HG03571 (cell line): Measurements from ENCODE around the gene TNFRSF4.
"Not testable (repeated sequence)": the region's sequence is repeated elsewhere in the genome, so short reads cannot be mapped to it uniquely, and the experiment has no call there.

Source experiments
- ATAC-seq: cut with Tn5 transposase; IDR thresholded peaks from one replicate; pipeline ENCODE4 v1.9.1; 2021; ENCODE audit not compliant: unreplicated experiment

TNFRSF4 gene

DNA sequence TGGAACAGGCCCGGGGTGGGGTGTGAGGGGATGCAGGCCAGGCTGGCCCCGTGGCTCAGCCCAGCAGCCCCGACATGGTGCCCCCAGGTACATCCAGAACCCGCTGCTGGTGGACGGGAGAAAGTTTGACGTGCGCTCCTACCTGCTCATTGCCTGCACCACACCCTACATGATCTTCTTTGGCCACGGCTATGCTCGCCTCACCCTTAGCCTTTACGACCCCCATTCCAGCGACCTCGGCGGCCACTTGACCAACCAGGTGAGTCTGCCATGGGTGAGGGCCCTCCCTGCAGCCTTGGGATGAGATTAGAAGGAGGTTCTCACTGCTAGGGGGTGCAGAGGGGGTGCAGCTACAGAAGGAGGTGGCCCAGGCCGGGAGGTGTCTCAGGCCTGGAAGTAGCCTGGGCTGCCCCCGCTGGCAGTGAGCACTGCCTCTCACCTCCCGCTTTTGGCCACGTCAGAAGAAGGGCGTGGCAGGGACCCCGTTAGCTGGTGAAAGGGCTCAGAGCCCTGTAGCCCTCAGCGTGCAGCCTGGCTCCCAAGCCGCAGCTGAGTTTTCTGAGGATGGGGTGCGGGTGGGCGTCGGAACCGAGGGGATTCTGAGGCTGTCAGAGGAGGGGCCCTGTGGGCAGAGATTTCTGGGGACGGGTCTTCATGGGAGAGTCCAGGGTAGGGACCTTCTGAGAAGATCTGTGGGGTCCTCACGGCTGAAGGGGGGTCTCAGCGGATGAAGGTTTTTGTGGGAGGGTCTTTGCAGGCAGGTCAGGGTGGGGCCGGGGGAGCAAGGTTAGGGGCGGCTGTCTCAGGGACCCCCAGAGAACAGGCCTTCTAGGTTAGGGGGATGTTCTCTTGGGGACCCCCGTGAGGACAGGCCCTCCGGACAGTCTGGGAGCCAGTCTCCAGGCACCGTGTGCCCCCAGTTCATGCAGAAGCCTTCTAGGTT is 29.8 kb downstream of the TNFRSF4 start:
- ATAC-seq: no peak

DNA sequence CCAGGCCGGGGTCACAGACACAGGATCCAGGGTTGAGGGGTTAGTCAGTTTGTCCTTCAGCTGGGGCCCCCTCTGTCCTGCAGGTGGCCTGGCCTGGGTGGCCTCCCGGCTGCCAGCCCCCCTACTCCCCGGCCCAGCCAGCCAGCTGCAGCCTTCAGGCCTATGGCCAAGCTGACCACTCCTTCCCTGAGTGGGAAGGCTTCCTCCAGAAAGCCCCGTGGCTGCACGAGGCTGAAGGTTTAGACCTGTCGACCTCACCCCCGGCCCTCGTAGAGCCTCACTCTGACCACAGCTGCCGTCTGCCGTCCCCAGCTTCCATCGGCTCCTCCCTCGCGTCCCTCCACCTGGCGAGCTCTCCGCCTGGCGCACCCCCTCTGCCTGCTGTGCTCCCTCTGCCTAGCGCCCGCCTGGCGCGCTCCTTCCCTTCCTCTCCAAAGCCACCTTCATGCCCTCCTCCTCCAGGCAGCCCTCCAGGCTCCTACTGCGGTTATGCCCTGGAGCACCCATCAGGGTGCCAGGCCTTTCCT is 30.7 kb downstream of the TNFRSF4 start:
- no peak for ATAC-seq

DNA sequence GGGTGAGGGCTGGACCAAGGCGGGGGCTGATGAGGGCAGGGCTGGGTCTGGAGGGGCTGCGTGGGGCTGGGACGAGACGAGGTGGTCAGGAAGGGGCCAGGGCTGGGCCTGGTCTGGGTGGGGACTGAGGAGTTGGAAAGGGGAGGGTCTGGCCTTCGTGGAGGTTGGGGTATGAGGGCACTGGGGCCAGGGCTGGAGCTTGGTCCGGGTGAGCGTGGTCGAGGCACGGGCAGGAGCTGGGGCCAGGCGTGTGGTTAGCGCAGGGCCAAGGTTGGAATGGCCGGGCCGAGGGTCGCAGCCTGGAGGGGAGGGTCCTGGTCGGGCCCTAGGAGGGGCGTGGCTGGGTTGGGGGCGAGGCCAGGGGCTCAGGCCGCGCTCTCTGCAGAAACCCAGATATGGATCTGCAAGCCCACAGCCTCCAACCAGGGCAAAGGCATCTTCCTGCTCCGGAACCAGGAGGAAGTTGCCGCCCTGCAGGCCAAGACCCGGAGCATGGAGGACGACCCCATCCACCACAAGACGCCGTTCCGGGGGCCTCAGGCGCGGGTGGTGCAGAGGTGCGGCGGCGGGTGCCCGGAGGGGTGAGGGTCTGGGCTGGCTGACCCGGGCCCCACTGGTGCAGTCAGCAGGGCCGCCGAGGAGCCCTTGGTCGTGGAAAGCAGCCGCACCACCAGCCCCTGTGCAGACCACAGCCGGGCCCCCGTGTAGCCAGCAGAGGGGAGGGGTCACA is 31.3 kb downstream of the TNFRSF4 start:
- ATAC-seq: no peak

DNA sequence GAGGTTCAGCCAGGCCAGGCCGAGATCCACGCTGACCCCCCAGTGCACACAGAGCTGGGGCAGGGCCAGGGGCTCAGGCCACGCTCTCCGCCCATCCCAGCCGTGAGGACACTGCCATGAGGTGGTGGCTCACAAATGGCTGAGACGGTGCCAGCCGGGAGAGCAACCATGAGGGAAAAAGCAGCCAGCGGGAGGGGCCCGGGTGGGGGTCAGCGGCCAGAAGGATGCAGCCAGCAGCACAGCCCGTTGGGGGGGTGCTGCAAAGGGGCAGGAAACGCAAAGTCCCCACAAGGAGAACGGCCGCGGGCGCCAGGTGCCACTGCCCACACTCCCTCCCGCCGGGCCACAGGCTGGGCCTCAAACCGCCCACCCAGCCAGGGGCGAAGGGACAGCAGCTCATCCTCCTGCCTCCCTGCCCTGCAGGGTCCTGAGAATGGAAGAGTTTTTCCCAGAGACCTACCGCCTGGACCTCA is 32.0 kb downstream of the TNFRSF4 start:
- no peak for ATAC-seq

DNA sequence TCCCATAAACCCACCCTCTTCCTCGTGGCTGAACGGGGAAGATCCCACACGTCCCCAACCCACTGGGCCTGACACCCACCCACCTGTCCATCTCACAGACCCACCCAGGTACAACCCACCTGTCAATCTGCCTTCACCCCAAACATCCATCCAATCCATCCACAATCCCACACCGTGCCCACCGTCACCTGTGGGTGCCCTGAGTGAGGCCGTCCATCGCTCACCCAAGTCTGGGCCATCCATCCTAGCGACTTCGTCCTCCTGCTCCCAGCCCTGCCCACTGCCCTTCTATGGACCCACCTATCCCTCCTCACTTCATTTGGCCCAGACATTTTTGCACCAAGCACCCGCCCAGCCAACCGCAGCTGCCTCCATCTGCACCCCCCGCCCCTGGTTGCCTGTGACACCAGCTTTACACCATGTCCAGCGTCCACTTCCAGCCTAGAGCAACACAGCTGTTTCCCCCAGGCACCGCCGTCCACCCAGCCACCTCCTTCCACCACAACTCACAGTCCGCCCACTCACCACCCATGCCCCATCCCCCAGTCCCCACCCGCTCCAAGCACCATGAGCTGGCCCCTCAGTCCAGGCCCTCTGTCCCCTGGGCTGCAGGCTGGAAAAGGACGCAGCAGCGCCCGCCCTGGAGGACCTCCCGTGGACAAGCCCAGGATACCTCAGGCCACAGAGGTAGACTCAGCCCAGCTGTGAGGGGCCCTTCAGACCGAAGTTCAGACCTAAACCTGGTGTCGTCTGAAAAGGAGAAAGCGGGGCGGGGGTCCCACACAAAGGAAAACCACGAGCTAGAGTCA is 32.6 kb downstream of the TNFRSF4 start:
- ATAC-seq: no peak

DNA sequence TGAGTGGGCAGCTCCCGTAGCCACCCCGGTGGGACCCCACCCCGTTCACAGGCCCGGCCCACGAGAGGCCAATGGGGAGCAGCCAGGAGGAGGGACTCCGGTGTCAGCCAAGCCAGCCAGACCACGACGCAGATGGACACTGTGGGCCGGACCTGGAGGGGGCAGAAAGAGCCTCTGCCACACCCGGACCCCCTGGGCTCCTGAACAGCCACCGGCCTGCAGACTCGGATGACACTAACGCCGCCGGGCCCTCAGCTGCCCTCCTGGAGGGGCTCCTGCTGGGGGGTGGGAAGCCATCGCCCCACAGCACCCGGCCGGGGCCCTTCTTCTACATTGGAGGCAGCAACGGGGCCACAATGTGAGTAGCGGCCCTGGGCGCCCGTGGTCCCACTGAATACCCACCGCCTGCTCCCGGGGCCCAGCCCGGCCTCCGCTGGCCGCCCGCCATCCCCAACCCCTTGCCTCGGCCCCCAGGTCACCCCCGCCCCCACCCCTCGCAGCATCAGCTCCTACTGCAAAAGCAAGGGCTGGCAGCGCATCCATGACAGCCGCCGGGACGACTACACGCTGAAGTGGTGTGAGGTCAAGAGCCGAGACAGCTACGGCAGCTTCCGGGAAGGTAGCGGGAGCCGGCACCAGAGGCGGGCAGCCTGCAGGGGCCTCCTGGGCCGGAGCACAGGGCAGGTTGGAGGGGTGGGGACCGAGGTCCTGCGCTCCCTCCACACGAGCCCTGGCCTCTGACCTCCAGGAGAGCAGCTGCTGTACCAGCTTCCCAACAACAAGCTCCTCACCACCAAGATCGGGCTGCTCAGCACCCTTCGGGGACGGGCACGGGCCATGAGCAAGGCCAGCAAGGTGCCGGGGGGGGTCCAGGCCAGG is 33.7 kb downstream of the TNFRSF4 start:
- ATAC-seq: no peak

DNA sequence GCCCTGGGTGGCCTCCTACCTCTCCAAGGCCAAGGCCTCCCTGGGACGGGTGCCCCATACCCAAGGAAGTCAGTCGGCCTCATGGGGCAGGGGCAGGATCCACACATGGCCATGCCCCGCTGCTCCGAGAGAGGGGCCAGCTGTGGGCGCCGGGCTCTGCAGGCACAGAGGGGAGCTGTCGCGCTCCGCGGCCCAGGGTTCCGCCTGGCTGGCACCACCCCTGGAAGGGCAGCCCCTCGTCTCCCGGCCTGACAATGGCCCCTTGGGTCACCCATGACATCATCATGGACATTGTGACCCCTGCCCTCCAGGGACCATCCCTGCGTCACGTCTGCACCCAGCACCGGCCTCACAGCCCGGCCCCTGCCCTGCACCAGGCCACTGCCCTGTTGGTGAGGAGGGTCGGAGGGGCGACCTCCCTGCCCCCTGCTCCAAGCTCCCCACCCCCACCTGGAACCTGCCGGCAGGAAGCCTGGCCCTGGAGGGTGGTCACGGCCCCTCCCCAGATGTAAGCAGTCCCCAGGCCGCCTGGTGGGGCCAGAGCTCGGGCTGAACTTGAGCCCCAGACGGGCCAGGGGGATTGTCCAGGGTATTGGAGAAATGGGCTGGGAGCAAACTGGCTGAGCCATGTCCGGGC is 34.5 kb downstream of the TNFRSF4 start:
- ATAC-seq: no peak

DNA sequence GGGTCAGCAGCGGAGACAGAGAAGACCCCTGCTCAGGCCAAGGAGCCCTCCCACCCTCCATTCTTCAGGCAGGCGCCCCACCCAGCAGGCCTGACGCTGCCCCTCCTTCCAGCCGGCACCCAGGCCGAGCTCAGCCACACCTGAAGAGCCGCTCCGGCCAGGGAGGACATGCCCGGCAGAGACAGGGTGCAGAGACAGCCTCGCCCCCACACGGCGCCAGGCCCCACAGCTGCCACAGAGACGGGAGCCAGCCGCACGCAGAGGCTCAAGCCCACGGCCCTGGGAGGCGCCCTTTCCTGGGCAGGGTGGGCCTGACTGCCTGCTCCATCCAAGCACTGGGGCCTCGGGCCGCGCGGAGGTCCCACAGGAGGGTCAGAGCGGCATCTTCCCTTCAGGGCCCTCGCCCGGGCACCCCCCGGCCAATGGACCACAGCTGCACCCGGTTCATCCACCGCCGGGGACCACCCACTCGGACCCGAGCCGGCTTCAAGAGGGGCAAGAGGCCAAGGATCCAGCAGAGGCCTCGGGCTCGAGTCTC is 35.1 kb downstream of the TNFRSF4 start:
- ATAC-seq: no peak

DNA sequence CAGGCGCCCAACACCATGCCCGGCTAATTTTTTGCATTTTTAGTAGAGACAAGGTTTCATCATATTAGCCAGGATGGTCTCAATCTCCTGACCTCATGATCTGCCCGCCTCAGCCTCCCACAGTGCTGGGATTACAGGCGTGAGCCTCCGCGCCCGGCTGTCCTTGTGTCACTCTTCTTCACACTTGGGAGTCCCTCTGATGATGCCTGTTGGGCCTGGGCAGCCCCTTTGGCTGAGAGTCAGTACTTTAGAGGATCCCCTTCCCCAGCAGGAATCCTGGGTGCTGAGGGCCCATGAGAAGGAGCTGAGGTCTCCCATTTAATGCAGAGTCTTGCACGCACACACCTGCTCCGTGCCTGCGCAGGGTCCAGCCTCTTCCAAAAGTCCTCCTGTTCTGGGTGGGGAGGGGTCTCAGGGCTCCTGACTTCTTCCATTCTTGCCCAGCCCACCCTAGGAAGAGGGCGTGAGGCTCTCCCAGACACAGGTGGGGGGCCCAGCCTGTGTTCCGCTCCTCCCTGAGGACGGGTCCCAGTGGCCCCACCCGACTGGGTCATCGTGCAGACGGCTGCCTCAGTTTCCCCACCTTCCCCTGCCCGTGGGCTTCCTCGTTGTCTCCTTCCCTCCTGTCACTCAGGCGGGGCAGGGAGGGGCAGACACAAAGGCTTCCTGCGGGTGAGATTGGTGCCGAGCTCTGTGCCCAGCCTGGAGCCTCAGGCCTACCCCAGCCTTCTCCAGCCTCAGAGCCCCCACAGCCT is 36.3 kb downstream of the TNFRSF4 start:
- ATAC-seq: no peak

DNA sequence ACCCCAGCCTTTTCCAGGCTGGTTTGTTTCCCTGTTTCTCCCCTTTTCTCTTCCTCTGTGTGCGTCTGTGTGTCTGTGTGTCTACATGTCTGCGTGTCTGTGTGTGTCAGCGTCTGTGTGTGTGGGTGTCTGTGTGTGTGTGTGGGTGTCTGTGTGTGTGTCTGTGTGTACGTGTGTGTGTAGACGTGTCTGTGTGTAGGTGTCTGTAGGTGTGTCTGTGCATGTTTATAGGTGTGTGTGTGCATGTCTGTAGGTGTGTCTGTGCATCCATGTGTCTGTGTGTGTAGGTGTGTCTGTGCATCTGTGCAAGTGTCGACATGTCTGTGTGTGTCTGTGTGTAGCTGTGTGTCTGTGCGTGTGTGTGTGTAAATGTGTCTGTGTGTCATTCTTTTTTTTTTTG is 37.0 kb downstream of the TNFRSF4 start:
- no peak for ATAC-seq

DNA sequence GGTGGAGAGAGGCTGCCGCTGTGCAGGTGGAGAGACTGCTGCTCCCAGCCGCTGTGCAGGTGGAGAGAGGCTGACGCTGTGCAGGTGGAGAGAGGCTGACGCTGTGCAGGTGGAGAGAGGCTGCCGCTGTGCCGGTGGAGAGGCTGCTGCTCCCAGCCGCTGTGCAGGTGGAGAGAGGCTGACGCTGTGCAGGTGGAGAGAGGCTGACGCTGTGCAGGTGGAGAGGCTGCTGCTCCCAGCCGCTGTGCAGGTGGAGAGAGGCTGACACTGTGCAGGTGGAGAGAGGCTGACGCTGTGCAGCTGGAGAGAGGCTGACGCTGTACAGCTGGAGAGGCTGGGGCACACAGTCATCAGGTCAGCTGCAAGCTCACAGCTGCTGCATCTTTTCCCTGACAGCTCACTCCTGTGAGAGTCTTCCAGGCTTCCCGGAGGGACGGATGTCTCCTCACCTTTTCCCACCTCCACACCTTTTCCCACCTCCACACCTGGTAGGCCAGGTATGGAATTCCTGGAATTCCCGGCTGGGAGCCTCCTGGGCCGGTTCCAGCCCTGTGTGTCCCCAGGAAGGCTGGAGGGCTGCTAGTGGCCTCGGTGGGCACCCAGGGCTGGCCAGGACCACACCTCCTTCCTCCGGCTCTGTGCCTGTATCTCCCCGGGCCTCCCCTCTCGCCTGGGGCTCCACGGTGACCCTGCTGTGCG is 37.7 kb downstream of the TNFRSF4 start:
- not testable (repeated sequence) for ATAC-seq

DNA sequence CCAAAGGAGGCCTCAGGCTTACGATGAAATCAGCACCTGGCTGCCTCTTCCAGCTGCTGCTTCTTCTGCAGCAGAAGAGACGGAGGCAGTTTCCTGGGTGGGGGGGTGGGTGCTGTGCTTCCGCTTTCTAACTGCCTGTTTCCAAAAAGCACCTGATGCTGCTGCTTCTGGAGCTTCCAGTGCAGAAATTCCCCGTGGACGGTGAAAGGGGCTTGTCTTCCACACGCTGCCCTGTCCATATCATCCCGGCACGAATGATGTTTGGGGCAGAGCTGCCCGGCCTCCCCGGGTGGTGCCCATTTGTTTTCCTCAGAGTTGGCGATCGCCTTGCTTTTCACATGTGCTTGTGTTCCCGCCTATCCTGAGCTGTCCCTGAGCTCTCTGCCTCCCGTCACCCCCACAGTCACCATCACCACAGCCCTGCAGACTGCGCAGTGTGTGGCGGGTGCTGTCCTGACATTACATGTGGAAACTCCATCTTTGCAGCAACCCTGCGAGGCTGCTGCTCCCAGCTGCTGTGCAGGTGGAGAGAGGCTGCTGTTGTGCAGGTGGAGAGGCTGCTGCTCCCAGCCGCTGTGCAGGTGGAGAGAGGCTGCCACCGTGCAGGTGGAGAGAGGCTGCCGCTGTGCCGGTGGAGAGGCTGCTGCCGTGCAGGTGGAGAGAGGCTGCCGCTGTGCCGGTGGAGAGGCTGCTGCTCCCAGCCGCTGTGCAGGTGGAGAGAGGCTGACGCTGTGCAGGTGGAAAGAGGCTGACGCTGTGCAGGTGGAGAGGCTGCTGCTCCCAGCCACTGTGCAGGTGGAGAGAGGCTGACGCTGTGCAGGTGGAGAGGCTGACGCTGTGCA is 38.5 kb downstream of the TNFRSF4 start:
- no peak for ATAC-seq

DNA sequence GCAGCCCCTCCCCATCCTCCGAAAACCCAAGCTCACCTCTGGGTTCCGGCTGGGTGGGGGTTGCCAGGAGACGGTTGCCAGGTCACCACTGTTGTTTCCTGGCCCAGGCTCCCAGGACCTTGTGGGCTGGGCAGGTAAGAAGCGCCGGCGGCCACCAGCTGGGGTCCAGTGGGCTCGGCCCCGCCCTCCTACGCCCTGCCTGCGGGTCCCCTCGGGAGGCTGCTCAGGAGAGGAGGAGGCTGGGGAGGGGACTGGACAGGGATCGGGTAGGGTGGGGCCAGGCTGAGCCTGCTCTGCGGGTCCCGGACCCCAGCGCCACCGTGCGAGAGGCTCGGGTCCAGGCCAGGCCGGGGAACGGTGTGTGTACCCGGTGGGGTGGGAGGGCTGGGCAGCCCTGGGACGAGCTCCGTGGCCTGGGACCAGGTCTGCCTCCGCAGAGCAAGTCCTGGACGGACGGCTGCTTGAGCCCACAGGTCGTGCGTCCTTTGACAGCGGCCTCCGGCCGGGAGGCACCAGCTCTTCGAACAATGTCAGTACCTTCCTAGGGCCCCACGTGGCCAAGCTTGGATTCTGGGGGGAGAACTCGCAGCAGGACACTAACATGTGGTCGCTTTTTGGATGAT is 40.0 kb downstream of the TNFRSF4 start, which contains the start of gene TTLL10:
Gene TTLL10, plus strand, starts transcription at position 88 of the 623 bp plus-strand sequence. CDS start 5,336 bp downstream, outside the sequence.
- no peak for ATAC-seq

DNA sequence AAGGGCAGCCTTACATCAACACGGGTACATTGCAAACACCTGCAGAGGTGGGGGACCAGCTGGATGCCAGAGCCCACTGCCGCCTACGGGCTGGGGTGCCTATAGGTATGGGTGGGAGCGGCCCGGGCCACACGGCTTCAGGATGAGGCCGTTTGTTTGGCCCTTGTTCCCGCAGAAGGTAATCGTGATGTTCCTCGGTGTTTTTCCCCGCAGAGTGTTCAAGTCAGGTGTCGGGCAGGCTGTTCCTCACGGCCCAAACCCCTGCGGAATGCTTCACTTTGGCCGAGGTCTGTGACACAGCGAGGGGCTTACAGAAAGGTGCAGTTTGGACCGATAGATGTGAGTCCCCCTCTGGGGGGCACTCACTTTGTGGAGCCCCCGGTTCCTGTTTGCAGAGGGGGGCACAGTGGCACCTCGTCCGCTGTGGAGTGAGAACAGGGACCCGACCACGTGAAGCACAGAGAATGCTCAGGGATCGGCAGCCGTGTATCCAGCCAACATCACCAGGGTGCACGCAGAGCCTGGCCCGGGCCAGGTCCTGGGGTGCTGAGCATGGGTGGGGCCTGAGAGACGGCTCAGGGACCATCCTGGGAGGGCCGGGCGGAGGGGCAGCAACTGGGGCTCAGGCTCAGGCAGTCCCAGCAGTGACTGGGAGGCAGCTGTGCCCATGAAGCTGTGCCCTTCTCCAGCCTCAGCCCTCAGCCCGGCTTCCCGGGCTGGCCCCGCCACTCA is 40.7 kb downstream of the TNFRSF4 start:
- no peak for ATAC-seq

DNA sequence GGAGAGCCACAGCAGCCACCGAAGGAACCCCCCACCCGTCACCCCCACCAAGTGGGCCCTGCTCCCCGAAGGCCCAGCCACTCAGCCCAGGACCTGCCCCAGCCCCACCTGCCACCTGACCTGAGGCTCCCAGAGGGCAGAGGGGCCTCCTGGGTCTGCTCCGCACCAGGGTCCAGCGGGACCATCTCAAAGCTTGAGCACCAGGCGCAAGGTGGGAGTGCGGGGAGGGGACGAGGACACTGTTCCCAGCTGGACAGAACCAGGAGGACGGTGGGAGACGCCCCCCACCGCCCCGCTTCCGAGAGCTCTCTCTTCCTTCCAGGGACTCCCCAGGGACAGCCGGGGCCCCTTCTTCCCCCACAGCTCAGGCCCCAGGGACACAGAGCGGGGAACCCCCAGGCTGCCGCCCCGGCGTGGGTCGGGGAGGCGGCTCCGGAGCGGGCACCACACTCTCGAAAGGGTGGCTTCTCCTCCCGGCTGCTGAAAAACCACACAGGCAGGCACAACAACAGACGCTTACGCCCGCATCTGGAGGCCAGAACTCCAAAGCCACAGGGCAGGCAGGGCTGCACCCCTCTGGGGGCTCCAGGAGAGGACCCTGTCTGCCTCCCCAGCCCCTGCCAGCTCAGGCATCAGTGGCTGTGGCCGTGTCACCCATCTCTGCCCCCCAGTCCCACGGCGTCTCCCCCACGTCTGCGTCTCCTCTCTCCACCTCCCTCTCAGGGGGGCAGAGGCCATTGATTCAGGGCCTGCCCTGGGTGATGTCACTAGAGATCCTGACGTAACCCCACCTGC is 42.2 kb downstream of the TNFRSF4 start:
- no peak for ATAC-seq
